Measurements from ENCODE around the gene TMOD1. TPM values are rescaled to one million over a fixed set of nuclear protein-coding genes. Genes with fewer than 3 reads are reported as not detected.

The TMOD1 gene
- total RNA-seq, 1 experiment from 2014 or later = 0.55 TPM

GRCh38 chr9:97535771-97536170 is 34.3 kb downstream of the TMOD1 start:
- H3K27ac ChIP-seq = no peak overlapping the region
- no peaks in the 10 kb centered on the region for H3K27me3 ChIP-seq
- H3K36me3 ChIP-seq = no peaks in the 10 kb centered on the region
- no peaks in the 10 kb centered on the region for H3K9me3 ChIP-seq (replicated peaks)
- no peaks in the 10 kb centered on the region for H3K4me1 ChIP-seq
- DNase-seq = no peak
- H3K4me3 ChIP-seq = no peak overlapping the region

GRCh38 chr9:97536480-97536879 is 35.0 kb downstream of the TMOD1 start:
- H3K36me3 ChIP-seq = no peaks in the 10 kb centered on the region
- H3K27ac ChIP-seq = no peak overlapping the region
- no peaks in the 10 kb centered on the region for H3K9me3 ChIP-seq (replicated peaks)
- DNase-seq = no peak
- no peaks in the 10 kb centered on the region for H3K4me1 ChIP-seq
- H3K27me3 ChIP-seq = no peaks in the 10 kb centered on the region
- H3K4me3 ChIP-seq = no peak overlapping the region

GRCh38 chr9:97543561-97543960 is 42.1 kb downstream of the TMOD1 start:
- no peak for DNase-seq
- no peak overlapping the region for H3K27ac ChIP-seq
- no peaks in the 10 kb centered on the region for H3K27me3 ChIP-seq
- peaks cover 3% of the 10 kb centered on the region for H3K9me3 ChIP-seq (replicated peaks)
- H3K4me3 ChIP-seq = no peak overlapping the region
- H3K36me3 ChIP-seq = no peaks in the 10 kb centered on the region
- no peaks in the 10 kb centered on the region; the same call in 1 of the 2 replicates for H3K4me1 ChIP-seq

GRCh38 chr9:97545486-97545885 is 44.0 kb downstream of the TMOD1 start:
- no peaks in the 10 kb centered on the region; the same call in 1 of the 2 replicates for H3K4me1 ChIP-seq
- no peak for DNase-seq
- no peak overlapping the region for H3K27ac ChIP-seq
- no peaks in the 10 kb centered on the region for H3K27me3 ChIP-seq
- peaks cover 3% of the 10 kb centered on the region for H3K9me3 ChIP-seq (replicated peaks)
- H3K4me3 ChIP-seq = no peak overlapping the region
- H3K36me3 ChIP-seq = no peaks in the 10 kb centered on the region

GRCh38 chr9:97547098-97547829 is 45.8 kb downstream of the TMOD1 start:
- Histone ChIP-seq H3K36me3 (no peaks in the 10 kb centered on the region), H3K27ac (no peak overlapping the region), H3K4me1 (0 out of 2 replicates have a peak, but pooled peaks cover 2% of the 10 kb centered on the region), H3K27me3 (0 out of 2 replicates have a peak, but pooled peaks cover 2% of the 10 kb centered on the region), H3K4me3 (no peak overlapping the region), H3K9me3 (replicated peaks) (no peaks in the 10 kb centered on the region; the same call in 1 of the 2 replicates)
- no peak for DNase-seq

GRCh38 chr9:97548379-97548778 is 46.9 kb downstream of the TMOD1 start:
- Histone ChIP-seq H3K9me3 (replicated peaks) (no peaks in the 10 kb centered on the region), H3K4me3 (no peak overlapping the region), H3K27ac (no peak overlapping the region), H3K4me1 (0 out of 2 replicates have a peak, but pooled peaks cover 2% of the 10 kb centered on the region), H3K27me3 (0 out of 2 replicates have a peak, but pooled peaks cover 2% of the 10 kb centered on the region), H3K36me3 (no peaks in the 10 kb centered on the region)
- no peak for DNase-seq

GRCh38 chr9:97548819-97549540 is 47.5 kb downstream of the TMOD1 start:
- H3K4me1 ChIP-seq = 0 out of 2 replicates have a peak, but pooled peaks cover 2% of the 10 kb centered on the region
- no peaks in the 10 kb centered on the region for H3K9me3 ChIP-seq (replicated peaks)
- no peak overlapping the region for H3K27ac ChIP-seq
- no peak for DNase-seq
- H3K27me3 ChIP-seq = 0 out of 2 replicates have a peak, but pooled peaks cover 2% of the 10 kb centered on the region
- H3K36me3 ChIP-seq = no peaks in the 10 kb centered on the region
- no peak overlapping the region for H3K4me3 ChIP-seq

- H3K4me3 ChIP-seq = no peak overlapping the region
- DNase-seq = no peak
Observed at GRCh38 chr9:97550386-97550785, 48.9 kb downstream of the TMOD1 start.

GRCh38 chr9:97551308-97551707 is 49.8 kb downstream of the TMOD1 start:
- H3K4me1 ChIP-seq = peaks cover 2% of the 10 kb centered on the region; the same call in 1 of the 2 replicates
- no peak overlapping the region for H3K4me3 ChIP-seq
- no peaks in the 10 kb centered on the region for H3K36me3 ChIP-seq
- no peak for DNase-seq
- H3K27ac ChIP-seq = no peak overlapping the region
- H3K9me3 ChIP-seq (replicated peaks) = no peaks in the 10 kb centered on the region
- peaks cover 2% of the 10 kb centered on the region for H3K27me3 ChIP-seq

More at GRCh38 chr9:97550386-97550785, 48.9 kb downstream of the TMOD1 start:
- peaks cover 2% of the 10 kb centered on the region; the same call in 1 of the 2 replicates for H3K4me1 ChIP-seq
- H3K27ac ChIP-seq = no peak overlapping the region
- no peaks in the 10 kb centered on the region for H3K36me3 ChIP-seq
- H3K9me3 ChIP-seq (replicated peaks) = no peaks in the 10 kb centered on the region
- H3K27me3 ChIP-seq = peaks cover 2% of the 10 kb centered on the region; the same call in 1 of the 2 replicates

GRCh38 chr9:97553141-97553540 is 51.7 kb downstream of the TMOD1 start:
- Histone ChIP-seq H3K4me3 (no peak overlapping the region), H3K27ac (no peak overlapping the region), H3K9me3 (replicated peaks) (no peaks in the 10 kb centered on the region), H3K4me1 (peaks cover 2% of the 10 kb centered on the region; the same call in 1 of the 2 replicates), H3K36me3 (no peaks in the 10 kb centered on the region), H3K27me3 (peaks cover 2% of the 10 kb centered on the region)
- no peak for DNase-seq

- no peak for DNase-seq
- peaks cover 2% of the 10 kb centered on the region; the same call in 1 of the 2 replicates for H3K4me1 ChIP-seq
Observed at GRCh38 chr9:97553841-97554240, 52.4 kb downstream of the TMOD1 start.

GRCh38 chr9:97554566-97555075 is 53.2 kb downstream of the TMOD1 start:
- no peaks in the 10 kb centered on the region for H3K36me3 ChIP-seq
- no peak overlapping the region for H3K27ac ChIP-seq
- H3K4me3 ChIP-seq = no peak overlapping the region
- DNase-seq = no peak
- peaks cover 2% of the 10 kb centered on the region; the same call in 1 of the 2 replicates for H3K4me1 ChIP-seq
- H3K27me3 ChIP-seq = peaks cover 2% of the 10 kb centered on the region
- H3K9me3 ChIP-seq (replicated peaks) = no peaks in the 10 kb centered on the region

More at GRCh38 chr9:97553841-97554240, 52.4 kb downstream of the TMOD1 start:
- Histone ChIP-seq H3K27me3 (peaks cover 2% of the 10 kb centered on the region), H3K4me3 (no peak overlapping the region), H3K9me3 (replicated peaks) (no peaks in the 10 kb centered on the region), H3K36me3 (no peaks in the 10 kb centered on the region), H3K27ac (no peak overlapping the region)

- peaks cover 2% of the 10 kb centered on the region for H3K27me3 ChIP-seq
- DNase-seq = peak in 1 of 2 experiments; percentile 40
- no peak overlapping the region for H3K27ac ChIP-seq
- no peak overlapping the region for H3K4me3 ChIP-seq
- H3K36me3 ChIP-seq = no peaks in the 10 kb centered on the region
- no peaks in the 10 kb centered on the region for H3K9me3 ChIP-seq (replicated peaks)
- peaks cover 2% of the 10 kb centered on the region; the same call in 1 of the 2 replicates for H3K4me1 ChIP-seq
Observed at GRCh38 chr9:97555164-97555563, 53.7 kb downstream of the TMOD1 start.

GRCh38 chr9:97556036-97556720 is 54.7 kb downstream of the TMOD1 start:
- DNase-seq = no peak
- H3K27ac ChIP-seq = no peak overlapping the region
- H3K36me3 ChIP-seq = no peaks in the 10 kb centered on the region
- peaks cover 2% of the 10 kb centered on the region for H3K27me3 ChIP-seq
- H3K9me3 ChIP-seq (replicated peaks) = no peaks in the 10 kb centered on the region
- H3K4me1 ChIP-seq = peaks cover 2% of the 10 kb centered on the region; the same call in 1 of the 2 replicates
- no peak overlapping the region for H3K4me3 ChIP-seq
